Heart left ventricle (tissue), 16 donors: ENCODE data around the gene IL17REL. TPM values are rescaled to one million over a fixed set of nuclear protein-coding genes. Genes with fewer than 3 reads are reported as not detected.

Experiments used
- ATAC-seq, 4 donors: fragments of 200-7000 bp; cut with Tn5 transposase; one replicate each; pipeline ENCODE4 v1.9.1; 2020 to 2022; ENCODE audit warnings: moderate library complexity in 4 of 4, mild to moderate bottlenecking in 3 of 4, moderate number of reproducible peaks in 1 of 4
- DNase-seq, 5 donors: peaks; one replicate each; pipeline ENCODE4 v3.0.0-alpha.2; 2020
- H3K27ac ChIP-seq, 12 donors: fragments of 200-600 bp; sonication (generic) in 4 of 12; one replicate each; pipeline versions ENCODE4 v1.5.0 to v1.8.0; 2016 to 2022; ENCODE audit warnings: mild to moderate bottlenecking in 2 of 12
- H3K27me3 ChIP-seq, 9 donors: fragments of 200-600 bp; sonication (generic) in 2 of 9; one replicate each; pipeline versions ENCODE4 v1.5.1 to v1.8.0; 2016 to 2022; ENCODE audit warnings: mild to moderate bottlenecking in 3 of 9
- H3K36me3 ChIP-seq, 9 donors: fragments of 200-600 bp; sonication (generic) in 2 of 9; one replicate each; pipeline versions ENCODE4 v1.5.0 to v1.8.0; 2018 to 2022; ENCODE audit warnings: mild to moderate bottlenecking in 2 of 9
- H3K4me1 ChIP-seq, 12 donors: fragments of 200-600 bp; sonication (generic) in 4 of 12; one replicate each; pipeline versions ENCODE4 v1.5.0 to v1.8.0; 2016 to 2022; ENCODE audit warnings: mild to moderate bottlenecking in 3 of 12
- H3K4me3 ChIP-seq, 12 donors: fragments of 200-600 bp; sonication (generic) in 4 of 12; one replicate each; pipeline versions ENCODE4 v1.5.0 to v1.8.0; 2017 to 2022; ENCODE audit warnings: mild to moderate bottlenecking in 9 of 12, moderate library complexity in 4 of 12
- H3K9me3 ChIP-seq, 12 donors: fragments of 200-600 bp; sonication (generic) in 4 of 12; one replicate each; pipeline versions ENCODE4 v1.5.0 to v1.8.0; 2016 to 2022; ENCODE audit warnings: mild to moderate bottlenecking in 1 of 12
- POLR2A ChIP-seq, 2 donors: fragments of 450-650 bp; IDR thresholded peaks; one replicate each; pipeline ENCODE4 v1.6.1; 2017; ENCODE audit warnings: antibody characterized with exemption in 2 of 2, mild to moderate bottlenecking in 2 of 2, moderate library complexity in 2 of 2
- WGBS, 4 donors: extraction: QIAGEN DNeasy Blood & Tissue Kit in 2 of 4; methylation state at CpG; one replicate each; pipeline versions ENCODE4 v1.1.5 to v1.1.7; 2013 to 2018; 5-methylcytosine and 5-hydroxymethylcytosine counted together
- intact Hi-C, 10 donors: fragments of 100-400 bp; cut with DNase I; formaldehyde crosslinking; loops; one replicate each; pipeline versions ENCODE4 v1.11.1 to v1.14.2; 2022
- polyA plus RNA-seq, 2 donors: library from polyadenylated mRNA; stranded (reverse); fragments of 200-250 nt; gene quantifications; one replicate each; pipeline ENCODE4 v1.2.3, GENCODE V29; 2013
- total RNA-seq, 9 donors: library from RNA; depleted of rRNA in 2 of 9; stranded (reverse); fragments of >200 nt in 2 of 9; fragmentation: NEBNext Ultra II Directional in 3 of 9; extraction: Animal tissue kit (Norgen Biotek cat#: 25700) in 3 of 9; gene quantifications; one replicate each; pipeline versions ENCODE4 v1.1.0 to v1.2.4, GENCODE V29; 2016 to 2023
- TF ChIP-seq, protein P1 (sequence below), 12 donors: fragments of 200-600 bp; sonication (generic) in 4 of 12; IDR thresholded peaks; one replicate each; pipeline versions ENCODE4 v1.5.0 to v1.8.0; 2018 to 2022; ENCODE audit warnings: antibody characterized with exemption in 12 of 12, mild to moderate bottlenecking in 5 of 12
- donor health status: ischemic (EF 13 %, LVEDD 7.1; RV severe dilation, severe dysfunction).
- donor health status: healthy with polysubstance abuse.
- donor health status: DM: no; HTN: yes; CAD: no.
- donor health status: DM: no; HTN: no; CAD: no.
- donor health status: ischemic (EF 25% LVEDD 6.9; RV normal size, moderate dysfunction).
- donor health status: ischemic (EF 25% LVEDD 5.7; RV mildly dilated, moderate dysfunction).
- donor health status: healthy.
- donor health status: DM: yes; HTN: yes; CAD: no.
- donor health status: ischemic (EF 35%, LVEDD 5.7; RV mildly dilated, moderate dysfunction).
- donor health status: nonischemic (EF 11% LVEDD 7.7; RV severe dilation, severe dysfunction).
- donor health status: DM: yes; HTN: yes; CAD: no.
- donor health status: PGD.
- donor health status: ischemic (EF 29% LVEDD 5.4; RV normal size, mild dysfunction).
- donor health status: nonischemic (EF 23%, LVEDD 6.1; RV moderate dilation, normal function).

The IL17REL gene
- total and polyA plus RNA-seq, 11 donors = not detected

DNA sequence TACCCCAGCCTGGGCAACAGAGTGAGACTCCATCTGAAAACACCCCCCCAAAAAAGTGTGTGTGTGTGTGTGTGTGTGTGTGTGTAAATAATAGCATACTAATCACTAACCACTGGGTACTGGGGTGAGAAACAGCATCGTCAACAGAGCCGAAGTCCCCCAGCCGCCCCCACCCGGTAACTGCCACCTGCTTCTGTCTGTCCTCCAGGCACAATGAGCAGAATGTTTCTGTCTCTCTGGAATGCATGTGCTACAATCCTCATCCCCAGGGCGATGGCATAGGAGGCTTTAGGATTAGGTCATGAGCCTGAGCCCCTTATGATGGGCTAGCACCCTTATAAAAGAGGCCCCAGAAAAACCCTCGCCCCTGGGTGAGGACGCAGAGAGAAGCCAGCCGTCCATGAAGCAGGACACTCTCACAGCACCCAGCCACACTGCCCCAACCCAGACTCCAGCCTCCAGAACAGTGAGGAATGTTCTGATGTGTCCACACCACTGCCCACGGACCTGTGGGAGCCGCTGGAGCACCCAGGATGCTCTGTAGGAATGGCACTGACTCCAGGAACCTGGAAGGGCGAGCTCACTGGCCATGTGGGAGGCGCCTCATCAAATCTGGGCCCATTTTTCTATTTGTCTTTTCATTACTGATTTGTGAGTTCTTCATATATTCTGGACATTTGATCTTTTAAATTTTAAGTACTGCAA lies 35.6 kb upstream of the IL17REL start:
- peaks cover 0 to 26% (median 3%) of the 10 kb centered on the region in 9 donors for H3K27me3 ChIP-seq
- intact Hi-C loops = no loop called here
- no peaks in the 10 kb centered on the region for H3K36me3 ChIP-seq
- no peak overlapping the region for H3K27ac ChIP-seq
- no peak overlapping the region for H3K4me3 ChIP-seq
- peak in 1 of 5 donors; percentile 9 for DNase-seq
- no peak for TF ChIP-seq POLR2A (IDR thresholded peaks at IDR 0.05)
- TF ChIP-seq, protein P1, sequence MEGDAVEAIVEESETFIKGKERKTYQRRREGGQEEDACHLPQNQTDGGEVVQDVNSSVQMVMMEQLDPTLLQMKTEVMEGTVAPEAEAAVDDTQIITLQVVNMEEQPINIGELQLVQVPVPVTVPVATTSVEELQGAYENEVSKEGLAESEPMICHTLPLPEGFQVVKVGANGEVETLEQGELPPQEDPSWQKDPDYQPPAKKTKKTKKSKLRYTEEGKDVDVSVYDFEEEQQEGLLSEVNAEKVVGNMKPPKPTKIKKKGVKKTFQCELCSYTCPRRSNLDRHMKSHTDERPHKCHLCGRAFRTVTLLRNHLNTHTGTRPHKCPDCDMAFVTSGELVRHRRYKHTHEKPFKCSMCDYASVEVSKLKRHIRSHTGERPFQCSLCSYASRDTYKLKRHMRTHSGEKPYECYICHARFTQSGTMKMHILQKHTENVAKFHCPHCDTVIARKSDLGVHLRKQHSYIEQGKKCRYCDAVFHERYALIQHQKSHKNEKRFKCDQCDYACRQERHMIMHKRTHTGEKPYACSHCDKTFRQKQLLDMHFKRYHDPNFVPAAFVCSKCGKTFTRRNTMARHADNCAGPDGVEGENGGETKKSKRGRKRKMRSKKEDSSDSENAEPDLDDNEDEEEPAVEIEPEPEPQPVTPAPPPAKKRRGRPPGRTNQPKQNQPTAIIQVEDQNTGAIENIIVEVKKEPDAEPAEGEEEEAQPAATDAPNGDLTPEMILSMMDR (IDR thresholded peaks at IDR 0.05) = no peak
- H3K4me1 ChIP-seq = no peaks in the 10 kb centered on the region
- WGBS, 4 donors = 83 to 86% (median 84%) methylated on average over 8 to 12 of the region's 12 CpGs
- peaks cover 0 to 12% (median 4%) of the 10 kb centered on the region in 12 donors for H3K9me3 ChIP-seq
- ATAC-seq = no peak

DNA sequence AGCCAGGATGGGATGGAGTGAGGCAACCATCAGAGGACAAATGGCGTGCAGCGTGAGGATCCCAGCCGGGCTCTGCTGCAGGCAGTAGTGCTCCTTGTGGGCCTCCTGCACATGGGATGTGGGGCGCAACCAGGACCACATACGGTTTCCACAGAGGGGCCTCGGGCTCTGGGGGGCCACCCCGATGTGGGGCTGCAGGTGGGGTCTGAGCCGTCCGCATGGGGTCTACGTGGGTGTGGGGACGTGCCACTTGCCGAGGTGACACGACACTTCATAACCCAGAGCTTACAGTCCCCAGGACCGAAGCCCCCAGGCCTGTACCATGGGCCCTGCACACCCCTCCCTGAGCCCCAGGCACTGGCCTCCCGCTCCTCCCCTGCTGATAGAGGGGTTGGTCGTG lies 34.8 kb upstream of the IL17REL start:
- Histone ChIP-seq H3K36me3 (no peaks in the 10 kb centered on the region), H3K4me1 (no peaks in the 10 kb centered on the region), H3K27me3 (peaks cover 0 to 26% (median 3%) of the 10 kb centered on the region in 9 donors), H3K9me3 (peaks cover 0 to 3% (median 0%) of the 10 kb centered on the region in 12 donors), H3K4me3 (no peak overlapping the region), H3K27ac (no peak overlapping the region)
- DNase-seq (peak in 1 of 5 donors; percentile 6), ATAC-seq (no peak)
- intact Hi-C loops = no loop called here
- WGBS, 4 donors = 85 to 91% (median 89%) methylated on average over 14 to 16 of the region's 16 CpGs
- no peak for TF ChIP-seq POLR2A (IDR thresholded peaks at IDR 0.05)
- TF ChIP-seq, protein P1 (IDR thresholded peaks at IDR 0.05) = no peak

DNA sequence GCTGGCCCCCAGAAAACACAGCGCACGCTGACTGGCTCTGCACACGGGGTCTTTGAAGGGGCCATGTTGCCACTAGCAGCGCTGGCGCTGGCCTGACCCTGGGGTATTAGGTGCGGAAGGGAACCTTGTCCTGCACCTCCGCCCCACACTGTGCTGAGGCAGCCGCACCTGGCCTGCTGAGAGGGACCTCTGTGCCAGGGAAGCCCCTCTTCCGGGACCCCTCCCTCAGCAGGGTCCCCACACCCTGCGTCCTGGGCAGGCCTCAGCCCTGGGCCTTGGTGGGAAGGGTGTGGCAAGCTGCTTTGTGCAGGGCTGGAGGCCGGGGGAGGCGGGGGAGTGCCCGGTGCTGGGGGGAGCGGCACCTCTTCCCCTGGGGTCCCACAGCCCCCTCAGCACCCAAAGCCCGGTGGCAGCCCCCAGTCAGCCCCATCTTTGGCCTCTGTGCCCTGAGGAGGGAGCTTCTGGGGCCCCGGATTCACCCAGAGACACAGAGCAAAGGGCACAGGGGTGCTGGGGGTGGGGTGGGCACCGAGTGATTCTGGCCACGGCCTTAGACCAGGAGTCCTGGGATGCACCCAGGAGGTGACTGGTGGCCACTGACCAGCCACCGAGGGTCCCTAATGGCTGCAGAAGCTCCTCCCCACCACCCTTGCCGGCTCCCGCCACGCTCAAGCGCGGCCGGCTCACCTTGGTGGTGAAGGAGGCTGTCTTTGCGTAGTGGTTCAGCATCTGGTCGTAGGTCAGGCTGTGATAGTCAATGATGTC lies 34.1 kb upstream of the IL17REL start:
- no peaks in the 10 kb centered on the region for H3K9me3 ChIP-seq
- H3K36me3 ChIP-seq = no peaks in the 10 kb centered on the region
- no peaks in the 10 kb centered on the region for H3K4me1 ChIP-seq
- no peak for ATAC-seq
- peaks cover 0 to 26% (median 3%) of the 10 kb centered on the region in 9 donors for H3K27me3 ChIP-seq
- H3K4me3 ChIP-seq = no peak overlapping the region
- intact Hi-C loops = no loop called here
- TF ChIP-seq, protein P1 (IDR thresholded peaks at IDR 0.05) = no peak
- TF ChIP-seq POLR2A (IDR thresholded peaks at IDR 0.05) = no peak
- WGBS, 4 donors = 80 to 91% (median 87%) methylated on average over 17 to 27 of the region's 27 CpGs
- peak in 2 of 5 donors; percentile 9 to 18 for DNase-seq
- no peak overlapping the region for H3K27ac ChIP-seq

DNA sequence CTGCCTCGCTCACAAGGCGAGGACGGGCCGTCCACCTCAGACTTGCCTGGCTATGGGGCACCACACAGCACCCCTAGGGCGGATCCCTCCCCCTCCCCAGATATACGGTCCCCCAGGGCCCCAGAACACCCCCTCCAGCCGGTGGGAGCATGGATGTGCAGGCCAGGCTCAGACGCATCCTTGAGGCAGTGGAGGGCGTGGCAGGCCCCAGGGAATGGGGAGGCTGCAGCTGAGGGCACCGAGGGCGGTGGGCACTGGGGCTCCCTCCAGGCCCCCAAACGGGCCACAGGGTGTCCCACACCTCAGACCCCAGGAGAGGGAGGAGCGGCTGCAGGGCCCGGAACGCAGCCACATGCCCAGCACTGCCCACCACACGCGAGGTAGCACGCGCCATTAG lies 33.5 kb upstream of the IL17REL start:
- DNase-seq = no peak
- no peaks in the 10 kb centered on the region for H3K9me3 ChIP-seq
- H3K36me3 ChIP-seq = no peaks in the 10 kb centered on the region
- H3K4me3 ChIP-seq = no peak overlapping the region
- intact Hi-C loops = no loop called here
- ATAC-seq = no peak
- TF ChIP-seq, protein P1 (IDR thresholded peaks at IDR 0.05) = no peak
- no peak for TF ChIP-seq POLR2A (IDR thresholded peaks at IDR 0.05)
- no peaks in the 10 kb centered on the region for H3K4me1 ChIP-seq
- WGBS, 4 donors = 68 to 75% (median 71%) methylated on average over 11 to 19 of the region's 19 CpGs
- no peak overlapping the region for H3K27ac ChIP-seq
- peaks cover 0 to 26% (median 3%) of the 10 kb centered on the region in 9 donors for H3K27me3 ChIP-seq
